GM18499 (cell line): ENCODE data around the gene MBNL2.

Experiments used
- ATAC-seq: cut with Tn5 transposase; IDR thresholded peaks from one replicate; pipeline ENCODE4 v1.9.1; 2021; ENCODE audit warnings: moderate number of reproducible peaks; ENCODE audit not compliant: insufficient read depth, unreplicated experiment

Gene MBNL2

DNA sequence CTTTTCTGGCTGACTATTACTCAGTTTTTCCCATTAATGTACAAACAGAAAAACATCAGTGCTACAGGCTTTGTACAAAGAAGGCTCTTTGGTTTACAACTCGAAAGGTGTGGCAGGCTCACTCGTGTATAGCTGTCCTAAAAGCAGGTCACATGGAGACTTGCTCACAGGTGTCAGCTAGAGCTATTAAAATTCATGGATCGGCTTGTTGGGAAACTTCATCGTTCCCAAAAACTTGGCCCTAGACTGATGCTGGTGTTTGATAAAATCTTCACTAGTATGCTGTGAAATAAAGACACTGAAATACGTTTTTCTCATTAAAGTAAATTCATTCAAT is 64.9 kb downstream of the MBNL2 start:
- ATAC-seq: no peak

GRCh38 chr13:97288486-97288900 is 66.4 kb downstream of the MBNL2 start:
- ATAC-seq: no peak

GRCh38 chr13:97289514-97290298 is 67.6 kb downstream of the MBNL2 start:
- no peak for ATAC-seq

GRCh38 chr13:97295283-97296182 is 73.4 kb downstream of the MBNL2 start:
- no peak for ATAC-seq

DNA sequence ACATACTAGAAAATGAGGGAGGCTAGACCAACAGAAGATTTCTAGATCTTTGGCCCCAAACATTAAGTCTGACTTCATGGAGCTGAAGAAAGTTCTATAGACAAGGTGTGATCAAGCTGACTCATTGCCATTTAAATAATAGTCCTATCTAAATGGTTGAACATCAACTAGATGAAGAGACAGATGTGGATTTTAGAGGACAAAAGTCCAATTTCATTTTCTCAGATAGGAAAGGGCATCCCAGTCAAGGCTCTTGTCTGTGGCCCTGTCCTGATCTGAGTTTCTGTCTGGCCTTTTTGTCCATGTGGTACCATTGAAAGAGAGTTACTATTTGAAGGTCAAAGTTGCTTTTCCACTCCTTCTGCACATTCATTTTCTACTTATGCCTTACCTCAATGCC is 74.6 kb downstream of the MBNL2 start:
- ATAC-seq: no peak

DNA sequence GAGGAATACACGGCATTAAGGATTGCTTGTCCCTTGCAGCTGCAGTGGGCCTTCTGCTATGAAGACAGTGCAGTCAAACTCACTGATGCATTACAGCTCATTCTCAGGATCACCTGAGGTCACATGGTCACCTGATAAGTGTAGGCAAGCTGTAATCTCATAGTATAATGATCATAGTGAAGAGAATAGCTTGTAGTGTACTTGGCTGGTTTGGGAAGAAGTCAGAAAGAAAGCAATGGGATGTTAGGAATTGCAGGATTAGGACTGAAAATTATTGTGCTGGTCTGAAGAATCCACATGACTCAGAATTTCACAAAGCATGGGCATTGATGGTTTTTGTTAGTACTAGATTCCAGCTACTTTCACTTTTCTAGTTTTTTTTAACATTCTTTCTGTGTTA is 76.7 kb downstream of the MBNL2 start:
- no peak for ATAC-seq

GRCh38 chr13:97300871-97301270 is 78.7 kb downstream of the MBNL2 start:
- no peak for ATAC-seq

DNA sequence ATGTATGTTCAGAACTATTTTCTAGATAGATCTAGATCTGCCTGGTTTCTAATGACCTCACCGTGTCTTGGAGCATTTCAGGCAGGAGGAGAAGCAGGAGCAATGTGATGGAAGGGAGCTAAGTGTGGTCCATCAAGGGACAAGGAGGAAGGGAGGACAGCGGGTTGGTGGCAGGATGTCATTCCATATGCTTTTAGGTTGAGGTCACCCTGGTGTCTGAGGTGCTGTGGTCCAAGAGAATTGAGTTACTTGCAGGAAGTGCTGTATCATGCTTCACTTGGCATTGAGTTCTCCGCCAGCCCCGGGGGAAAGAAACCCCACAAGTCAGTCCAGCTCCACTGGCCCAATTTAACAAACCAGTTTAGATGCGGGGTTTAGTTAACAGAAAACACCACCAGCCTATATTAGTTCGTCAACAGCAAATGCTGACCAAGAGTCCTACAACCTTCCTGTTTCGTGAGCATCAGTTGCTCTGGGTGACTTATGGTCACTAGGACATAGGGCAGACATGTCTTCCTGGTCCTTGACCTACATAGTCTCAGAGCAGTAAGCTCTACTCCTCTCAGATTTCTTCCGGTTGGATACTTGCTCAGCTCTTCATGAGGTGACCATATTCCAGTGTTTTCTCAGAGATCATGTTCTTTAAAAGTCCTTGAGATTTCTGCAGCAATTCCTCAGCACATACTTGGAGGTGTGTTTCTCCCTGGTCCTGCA is 79.4 kb downstream of the MBNL2 start:
- no peak for ATAC-seq

GRCh38 chr13:97302611-97303010 is 80.5 kb downstream of the MBNL2 start:
- ATAC-seq: no peak

DNA sequence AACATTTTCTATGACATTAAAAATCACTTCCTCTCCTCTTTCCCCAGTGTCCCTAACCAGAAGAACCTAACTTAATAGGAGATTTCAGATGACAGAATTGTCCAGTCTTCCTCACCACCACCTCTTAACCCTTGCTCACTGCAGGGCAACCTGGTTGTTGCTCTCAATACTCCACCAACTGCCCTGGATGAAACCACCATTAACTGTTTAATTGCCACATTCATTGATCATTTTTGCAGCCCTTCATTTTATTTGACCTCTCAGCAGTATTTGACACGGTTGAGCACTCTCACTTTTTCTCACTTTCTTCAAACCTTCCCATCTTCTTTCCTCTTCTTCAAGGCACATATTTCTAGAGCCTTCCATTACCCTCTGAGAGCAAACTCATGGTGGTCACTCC is 84.0 kb downstream of the MBNL2 start:
- no peak for ATAC-seq

DNA sequence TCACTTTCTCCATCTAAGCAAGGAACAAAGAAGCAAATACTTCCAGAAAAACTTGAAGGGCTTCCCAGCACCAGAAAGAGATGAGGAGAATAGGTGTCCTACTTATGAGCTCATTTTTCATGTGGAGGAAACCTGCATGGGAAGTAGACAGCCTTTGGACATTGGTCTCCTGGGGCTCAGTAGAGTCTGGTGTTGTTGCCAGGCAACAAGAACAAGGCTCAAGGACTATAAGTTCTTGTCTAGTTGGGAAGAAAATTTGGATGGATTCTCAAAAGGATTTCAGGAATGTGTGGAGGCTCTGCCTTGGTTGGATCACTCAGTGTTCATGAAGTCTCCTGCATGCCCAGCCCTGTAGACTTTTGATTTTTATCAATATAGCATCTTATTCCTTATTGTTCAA is 84.5 kb downstream of the MBNL2 start:
- no peak for ATAC-seq

DNA sequence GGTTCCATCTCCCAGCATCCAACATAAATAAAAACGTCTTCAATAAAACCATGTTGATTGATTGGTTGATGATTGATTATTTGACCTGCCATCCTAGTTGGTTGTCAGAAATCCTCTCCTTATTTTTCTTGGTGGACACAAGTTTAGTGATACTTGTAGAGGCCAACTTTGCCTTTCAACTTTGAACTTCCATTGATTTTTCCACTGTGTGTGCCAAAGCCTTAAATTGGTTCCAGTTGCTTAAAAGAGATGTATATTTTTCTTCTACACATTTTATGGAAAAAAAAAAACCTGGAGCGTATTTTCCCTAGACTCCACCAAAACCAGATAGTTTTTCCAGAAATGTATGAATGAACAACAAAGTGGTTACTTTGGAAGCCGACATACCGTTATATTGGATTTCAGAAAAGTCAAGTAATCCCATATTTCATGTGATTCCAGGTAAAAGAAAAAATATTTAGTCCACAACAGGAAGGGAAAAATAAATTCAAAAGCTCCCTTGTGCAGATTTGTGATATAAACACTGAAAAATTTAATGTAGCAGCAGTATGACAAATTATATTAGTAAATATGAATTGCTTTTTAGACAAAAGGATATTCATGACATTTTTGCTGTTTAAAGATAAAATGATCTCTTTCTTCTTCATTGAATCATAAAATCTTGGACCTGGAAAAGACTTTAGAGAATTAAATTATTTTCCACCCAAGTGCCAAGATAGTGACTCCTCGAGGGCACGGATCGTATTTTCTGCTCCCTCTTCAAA is 85.2 kb downstream of the MBNL2 start:
- ATAC-seq: no peak

- no peak for ATAC-seq
These were observed 85.9 kb downstream of the MBNL2 start for GRCh38 chr13:97307882-97308624.

GRCh38 chr13:97308735-97309429 is 86.7 kb downstream of the MBNL2 start:
- no peak for ATAC-seq

DNA sequence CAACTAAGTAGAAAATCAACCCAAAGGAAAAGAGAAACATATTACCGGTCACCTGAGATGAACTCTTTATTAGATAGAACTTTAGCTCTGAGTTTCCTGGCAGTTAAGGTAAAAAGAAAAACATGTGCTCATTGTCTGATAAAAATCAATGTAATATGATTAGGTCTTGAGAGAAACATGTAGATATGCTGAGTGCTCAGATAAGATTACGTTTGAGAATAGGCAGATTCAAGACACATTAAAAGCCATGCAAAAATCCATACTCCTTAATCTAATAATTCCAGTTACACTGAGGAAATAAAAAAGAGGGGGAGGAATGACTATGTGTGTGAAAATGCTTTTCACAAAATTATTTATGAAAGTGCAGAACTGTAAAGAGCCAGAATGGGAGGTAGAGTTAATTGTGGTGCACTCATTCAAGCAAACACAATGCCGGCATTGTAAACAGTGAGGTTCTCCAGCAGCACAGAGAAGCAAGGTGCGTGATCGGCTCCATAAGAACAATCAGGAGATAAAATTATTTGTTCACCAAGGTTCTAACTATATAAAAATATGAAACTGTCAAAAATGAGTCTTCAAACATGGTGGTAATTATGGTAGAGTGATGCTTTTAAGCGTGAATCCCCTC is 88.8 kb downstream of the MBNL2 start:
- no peak for ATAC-seq

DNA sequence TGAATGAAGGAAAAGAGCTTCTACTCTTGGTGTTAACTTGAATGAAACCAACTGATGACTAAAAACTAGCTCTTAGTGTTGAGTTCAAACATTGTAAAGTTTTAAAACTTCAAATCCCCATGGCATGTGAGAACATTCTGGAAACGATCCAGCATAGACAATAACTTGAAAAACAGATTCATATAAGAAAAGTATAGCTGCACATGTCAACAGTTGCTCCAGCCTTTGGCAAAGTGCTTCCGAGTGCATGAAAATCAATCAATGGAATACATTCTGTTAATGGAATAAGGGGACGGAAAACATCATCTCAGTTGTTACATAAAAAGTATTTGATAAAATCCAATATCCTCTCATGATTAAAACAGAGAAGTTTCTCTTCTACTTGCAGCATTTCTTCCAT is 89.8 kb downstream of the MBNL2 start:
- ATAC-seq: no peak

GRCh38 chr13:97313551-97314260 is 91.6 kb downstream of the MBNL2 start:
- ATAC-seq: no peak

DNA sequence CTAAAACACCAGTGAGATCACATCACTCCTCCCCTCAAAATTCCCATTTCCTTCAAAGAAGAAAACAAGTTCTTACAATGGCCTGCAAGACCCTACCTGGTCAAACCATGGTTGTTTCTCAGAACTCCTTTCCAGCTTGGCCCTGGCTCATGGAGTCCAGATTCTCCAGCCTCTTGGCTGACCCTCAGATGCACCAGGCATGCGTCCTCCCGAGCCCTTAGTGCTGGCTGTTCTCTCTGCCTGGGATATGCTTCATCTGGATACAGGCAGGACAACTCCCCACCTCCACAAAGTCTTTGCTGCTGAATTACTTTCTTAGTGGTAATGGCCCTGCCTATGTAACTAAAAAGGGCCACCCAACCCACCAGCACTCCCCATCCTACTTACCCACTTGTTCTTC is 94.3 kb downstream of the MBNL2 start:
- ATAC-seq: no peak
